GM18873 (cell line): Measurements from ENCODE around the gene CAMK4.
"Not testable (repeated sequence)": the region's sequence is repeated elsewhere in the genome, so short reads cannot be mapped to it uniquely, and the experiment has no call there.

Experiments used
- ATAC-seq: cut with Tn5 transposase; IDR thresholded peaks from one replicate; pipeline ENCODE4 v1.9.1; 2021; ENCODE audit warnings: mild to moderate bottlenecking, moderate library complexity, moderate number of reproducible peaks; ENCODE audit not compliant: unreplicated experiment, low FRiP score

CAMK4 gene

DNA sequence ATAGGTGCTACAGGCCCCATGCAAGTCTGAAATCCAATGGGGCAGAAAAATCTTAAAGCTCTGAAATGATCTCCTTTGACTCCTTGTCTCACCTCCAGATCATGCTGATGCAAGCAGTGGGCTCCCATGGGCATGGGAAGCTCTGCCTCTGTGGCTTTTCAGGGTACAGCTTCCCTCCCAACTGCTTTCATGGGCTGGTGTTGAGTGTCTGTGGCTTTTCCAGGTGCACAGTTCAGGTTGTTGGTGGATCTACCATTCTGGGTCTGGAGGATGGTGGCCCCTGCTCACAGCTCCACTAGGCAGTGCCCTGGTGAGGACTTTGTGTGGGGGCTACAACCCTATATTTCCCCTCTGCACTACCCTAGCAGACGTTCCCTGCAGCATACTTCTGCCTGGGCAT, 184.6 kb downstream of the CAMK4 start:
- no peak for ATAC-seq

GRCh38 chr5:111409266-111409665, 185.1 kb downstream of the CAMK4 start:
- ATAC-seq = not testable (repeated sequence)

GRCh38 chr5:111410067-111410466, 185.9 kb downstream of the CAMK4 start:
- not testable (repeated sequence) for ATAC-seq

DNA sequence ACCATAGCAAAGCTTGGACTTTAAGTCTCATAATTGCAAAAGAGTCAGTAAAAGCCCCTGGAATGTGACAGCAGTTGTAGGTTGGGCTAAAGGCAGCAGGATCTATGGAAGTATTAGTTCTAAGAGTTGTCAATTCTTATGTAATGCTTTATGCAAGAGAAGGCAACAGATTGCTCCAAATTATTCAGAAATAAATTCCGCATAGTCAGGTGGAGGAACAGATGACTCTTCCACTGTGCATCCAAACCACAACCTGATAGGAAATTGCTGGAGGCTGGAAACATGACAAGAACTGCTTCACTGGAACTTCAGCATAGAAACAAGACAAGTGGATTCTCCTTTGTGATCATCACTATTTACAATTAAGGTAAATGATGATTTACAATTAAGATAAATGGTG, 187.1 kb downstream of the CAMK4 start:
- ATAC-seq = no peak

DNA sequence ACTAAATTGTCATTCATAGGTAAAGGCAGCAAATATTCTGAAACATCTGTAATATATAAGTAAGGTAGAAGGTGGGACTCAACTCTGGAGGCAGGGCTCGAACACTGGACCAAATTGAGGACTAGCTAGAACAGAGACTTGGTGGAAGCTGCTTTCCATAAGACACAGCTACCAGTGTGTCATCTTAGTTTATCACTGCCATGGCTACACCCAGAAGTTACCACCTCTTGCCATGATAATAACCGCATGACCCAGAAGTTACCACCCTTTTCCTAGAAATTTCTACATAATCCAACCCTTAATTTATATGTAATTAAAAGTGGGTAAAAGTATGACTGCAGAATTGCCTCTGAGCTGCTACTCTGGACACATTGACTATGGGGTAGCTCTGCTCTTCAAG, 188.4 kb downstream of the CAMK4 start:
- ATAC-seq = no peak

DNA sequence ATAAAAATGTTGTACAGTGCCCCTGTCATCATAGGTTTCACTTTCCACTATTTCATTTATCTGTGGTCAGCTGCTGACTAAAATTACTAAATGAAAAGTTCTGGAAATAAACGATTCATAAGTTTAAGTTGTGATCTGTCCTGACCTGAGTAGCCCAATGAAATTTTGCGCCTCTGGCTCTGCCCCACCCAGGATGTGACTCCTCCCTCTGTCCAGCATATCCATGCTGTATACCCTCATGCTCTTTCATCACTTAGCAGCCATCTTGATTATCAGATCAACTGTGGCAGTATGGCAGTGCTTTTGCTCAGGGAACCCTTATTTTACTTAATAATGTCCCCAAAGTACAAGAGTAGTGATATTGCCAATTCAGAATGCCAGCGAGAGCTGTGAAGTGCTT, 190.9 kb downstream of the CAMK4 start:
- ATAC-seq = no peak

DNA sequence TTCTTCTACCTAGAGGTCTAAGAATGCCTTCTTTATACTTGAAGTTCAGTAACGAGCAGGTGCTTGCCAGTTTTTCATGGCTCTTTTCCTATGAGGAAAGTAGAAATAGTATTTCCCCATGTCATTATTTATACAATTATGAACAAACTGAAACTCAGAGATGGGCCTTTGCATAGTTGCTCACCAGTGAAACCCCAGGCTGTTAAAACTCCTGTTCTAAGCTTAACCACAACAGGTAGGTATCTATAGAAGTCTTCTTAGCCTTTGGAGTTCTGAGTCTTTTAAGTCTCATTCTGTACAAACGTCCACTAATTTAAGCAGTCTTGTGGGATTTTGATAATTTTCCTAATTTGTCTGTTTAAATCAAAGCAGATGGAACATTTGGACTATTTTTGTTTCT, 198.1 kb downstream of the CAMK4 start:
- ATAC-seq = peak; percentile 64

DNA sequence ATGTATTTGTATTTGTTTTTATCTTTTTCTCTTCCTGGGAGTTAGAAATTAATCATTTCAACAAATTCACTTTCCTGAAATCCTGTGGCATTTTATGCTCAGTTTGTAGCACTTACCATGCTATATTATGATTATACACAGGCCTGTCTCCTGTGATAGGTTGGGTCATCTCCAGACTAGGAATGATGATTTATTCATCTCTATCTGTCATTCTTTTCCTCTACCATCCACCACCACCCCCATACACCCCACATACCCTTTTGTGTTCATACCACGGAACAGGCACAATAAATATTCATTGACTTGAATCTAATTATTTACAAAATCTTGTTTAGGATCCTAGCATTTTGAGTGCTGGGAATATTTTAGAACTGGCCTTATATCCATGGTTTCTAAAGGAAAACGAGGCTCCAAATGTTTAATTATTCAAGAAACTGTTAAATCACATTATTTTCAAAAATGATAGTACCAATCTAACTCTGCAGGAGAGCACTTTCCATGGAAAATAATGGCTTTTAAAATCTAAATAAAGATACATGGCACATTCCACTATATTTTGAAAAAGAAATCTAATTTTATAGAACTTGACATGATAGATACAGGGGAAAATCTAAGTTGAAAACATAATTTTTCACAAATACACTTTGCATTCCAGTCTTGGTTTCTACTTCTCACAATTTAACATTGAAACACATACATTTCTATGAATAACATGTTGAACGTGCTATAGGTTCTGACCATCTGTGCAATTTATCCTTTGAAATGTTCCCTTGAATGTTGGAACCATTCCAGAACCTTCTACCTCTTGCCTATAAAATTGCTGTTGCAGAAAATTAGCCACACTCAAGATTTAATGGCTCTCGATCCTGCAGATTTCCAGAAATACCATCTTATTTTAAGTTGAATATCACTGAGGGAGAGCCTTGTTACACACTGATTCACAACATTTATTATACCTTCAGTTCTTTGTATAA, 198.8 kb downstream of the CAMK4 start:
- ATAC-seq = no peak

DNA sequence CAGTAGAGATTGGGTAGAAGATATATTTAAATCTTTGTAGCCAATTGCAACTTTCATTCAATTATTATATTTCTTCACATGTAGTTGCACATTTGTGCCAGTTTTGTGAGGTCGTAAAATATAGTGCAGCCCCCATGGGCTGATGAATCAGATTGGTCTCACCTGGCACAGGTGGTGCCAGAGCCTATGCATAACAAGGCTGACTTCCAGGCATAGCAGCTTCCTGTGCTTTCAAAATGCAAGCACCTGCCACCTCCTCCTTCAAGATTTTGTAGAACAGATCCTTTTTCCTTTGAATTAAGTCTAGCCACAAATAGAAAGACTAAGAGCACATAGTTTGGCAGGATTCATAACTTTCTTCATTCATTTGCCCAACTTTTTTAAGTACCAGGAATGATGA, 201.0 kb downstream of the CAMK4 start:
- ATAC-seq = no peak

DNA sequence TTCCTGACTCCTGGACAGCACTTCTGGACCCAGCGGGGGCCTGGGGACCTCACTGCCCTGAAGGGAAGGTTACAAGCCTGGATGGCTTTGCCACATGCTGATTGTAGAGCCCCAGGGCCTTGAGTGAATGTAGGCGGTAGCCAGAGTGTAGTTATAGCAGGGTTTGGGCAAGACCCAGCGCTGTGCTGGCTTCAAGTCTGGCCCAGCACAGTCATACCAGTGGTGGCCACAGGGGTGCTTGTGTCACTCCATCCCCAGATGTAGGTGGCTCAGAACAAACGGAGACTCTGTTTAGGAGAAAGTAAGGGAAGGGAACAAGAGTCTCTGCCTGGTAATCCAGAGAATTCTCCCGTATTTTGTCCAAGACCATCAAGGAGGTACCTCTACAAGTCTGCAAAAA, 203.6 kb downstream of the CAMK4 start:
- no peak for ATAC-seq

DNA sequence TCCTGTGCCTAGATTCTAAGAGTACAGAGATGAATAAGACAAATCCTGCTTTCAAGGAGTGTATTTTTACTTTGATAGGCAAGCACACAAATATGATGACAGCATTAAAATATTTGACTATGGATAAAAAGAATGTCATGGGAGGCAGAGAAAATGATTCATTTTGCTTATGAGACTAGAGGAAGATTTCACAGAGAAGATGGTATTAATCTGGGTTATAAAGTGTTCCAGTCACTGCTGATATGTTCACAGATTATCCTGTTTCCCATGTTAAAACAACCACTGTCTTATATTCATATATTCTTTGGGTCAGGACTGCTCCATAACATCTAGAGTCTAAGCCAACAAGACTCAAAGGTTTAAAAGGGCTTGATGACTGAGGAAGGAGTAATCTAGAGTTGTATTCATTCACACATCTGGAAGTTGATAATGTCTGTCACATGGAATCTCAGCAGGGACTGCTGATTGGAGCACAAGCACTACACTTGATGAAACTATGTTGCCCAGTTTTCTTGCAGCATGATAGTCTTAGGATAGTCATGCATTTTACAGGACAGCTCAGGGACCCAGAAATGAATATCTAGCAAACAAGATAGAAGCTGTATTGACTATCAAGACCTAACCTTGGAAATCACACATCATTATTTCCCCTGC, 208.8 kb downstream of the CAMK4 start:
- no peak for ATAC-seq

DNA sequence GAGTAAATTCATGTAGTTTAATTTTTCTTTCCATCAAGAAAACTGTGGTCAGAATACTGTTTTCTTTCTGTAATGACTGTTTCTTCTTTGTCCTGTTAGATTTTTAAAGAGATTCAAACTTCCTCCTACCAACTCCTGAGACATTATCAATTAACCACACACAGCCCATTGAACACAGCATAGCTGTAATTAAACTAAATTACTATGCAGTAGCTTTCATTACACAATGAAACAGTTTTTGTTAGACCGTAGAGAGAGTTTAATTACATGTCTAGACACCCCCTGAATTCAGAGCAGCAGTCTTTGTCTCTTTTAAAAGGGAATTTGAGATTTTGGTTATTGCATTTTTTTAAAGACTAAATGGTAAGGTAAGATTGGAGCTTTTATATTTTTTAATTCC, 210.6 kb downstream of the CAMK4 start:
- ATAC-seq = no peak

DNA sequence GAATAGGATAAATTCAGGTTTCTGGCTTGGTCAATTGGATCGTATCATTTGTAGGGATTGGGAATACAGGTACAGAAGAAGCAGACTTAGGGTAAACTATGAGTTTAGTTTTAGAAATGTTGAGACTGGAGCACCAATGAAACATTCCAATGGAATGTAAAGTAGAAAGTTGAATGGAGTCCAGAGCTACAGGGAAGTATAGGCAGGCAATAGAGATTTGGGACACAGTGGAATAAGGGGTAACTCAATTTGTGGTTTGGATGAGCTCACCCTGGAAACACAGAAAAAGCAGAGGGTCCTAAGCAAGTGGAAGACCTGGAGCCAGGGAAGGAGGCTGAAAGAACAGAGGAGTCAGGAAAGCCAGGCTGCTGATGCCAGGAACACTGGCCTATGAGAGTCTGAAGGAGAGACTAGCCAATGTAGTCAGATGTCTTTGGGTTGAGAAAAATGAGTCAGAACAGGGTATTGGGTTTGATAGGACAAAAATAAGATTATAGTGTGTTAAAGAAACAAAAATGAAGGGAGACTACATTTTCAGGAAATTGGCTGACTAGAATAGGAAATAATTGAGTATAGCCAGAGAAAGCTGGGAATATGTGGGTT, 215.4 kb downstream of the CAMK4 start:
- ATAC-seq = no peak

- no peak for ATAC-seq
These were observed 222.9 kb downstream of the CAMK4 start for GRCh38 chr5:111447099-111447498.

GRCh38 chr5:111447822-111448221, 223.6 kb downstream of the CAMK4 start:
- no peak for ATAC-seq

GRCh38 chr5:111453295-111453694, 229.1 kb downstream of the CAMK4 start:
- no peak for ATAC-seq

- no peak for ATAC-seq
These were observed 229.6 kb downstream of the CAMK4 start for GRCh38 chr5:111453747-111454146.

GRCh38 chr5:111454198-111454622, 230.0 kb downstream of the CAMK4 start:
- no peak for ATAC-seq

GRCh38 chr5:111454776-111455175, 230.6 kb downstream of the CAMK4 start:
- ATAC-seq = no peak

DNA sequence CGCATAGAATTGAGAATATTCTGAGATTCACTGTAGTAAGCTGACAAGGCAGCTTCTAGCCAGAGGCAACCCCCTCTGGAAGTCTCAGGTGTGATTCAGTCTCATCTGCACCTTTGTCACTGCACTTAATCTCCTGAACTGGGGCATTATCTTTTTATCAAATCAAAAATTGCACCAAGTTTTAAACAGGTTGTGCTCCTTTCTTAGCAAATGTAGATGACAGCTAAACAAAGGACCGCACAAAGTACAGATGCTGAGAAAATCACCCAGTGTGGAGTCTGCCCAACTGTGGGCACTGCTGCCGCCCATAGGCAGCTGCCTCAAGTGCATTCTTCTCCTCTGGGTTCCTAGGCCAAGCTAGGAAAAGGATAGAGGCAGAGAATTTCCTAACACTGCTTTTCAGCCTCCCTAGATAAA, 237.1 kb downstream of the CAMK4 start:
- no peak for ATAC-seq

- no peak for ATAC-seq
These were observed 237.8 kb downstream of the CAMK4 start for GRCh38 chr5:111461934-111462333.
